Stimulated activated CD8-positive, alpha-beta memory T cell treated with anti-CD3 and anti-CD28 coated beads, Interleukin-15, amount 100 ng/mL, for 1 hour (primary cell): Measurements from ENCODE around the gene AQP1.
A peak's percentile ranks its signal among the peaks of the same experiment; 100 is the strongest.

Source experiments
- DNase-seq: peaks from one replicate; pipeline ENCODE4 v3.0.0-alpha.2; 2020; ENCODE audit warnings: low read depth

The AQP1 gene

DNA sequence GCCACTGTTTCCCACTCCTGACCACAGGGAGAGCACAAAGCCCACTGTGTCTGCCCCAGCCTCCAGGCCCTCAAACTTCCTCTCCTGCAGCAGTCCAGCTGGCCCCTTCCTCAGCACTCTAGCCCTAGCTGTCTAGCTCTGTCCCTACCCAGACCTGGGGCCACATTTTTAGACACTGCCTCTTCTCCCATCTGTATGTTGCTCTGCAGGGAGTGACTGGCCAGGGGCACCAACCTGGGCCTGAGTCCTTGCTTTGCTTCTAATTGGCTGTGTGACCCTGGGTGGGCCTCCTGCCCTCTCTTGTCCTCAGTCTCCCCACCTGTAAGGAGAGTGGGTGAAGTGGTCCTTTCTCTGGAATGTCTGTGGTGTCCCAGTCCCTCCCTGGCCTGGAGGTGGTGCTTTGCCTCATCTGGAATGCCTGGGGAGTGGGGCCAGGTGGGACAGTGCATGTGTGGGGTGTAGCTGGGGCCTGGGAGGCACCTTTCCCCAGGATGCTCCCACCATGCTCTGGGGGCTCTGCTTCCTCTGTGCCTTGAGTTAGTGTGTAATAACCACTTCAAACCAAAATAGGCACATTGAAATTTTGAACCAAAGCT, 25.1 kb downstream of the AQP1 start:
- no peak for DNase-seq

DNA sequence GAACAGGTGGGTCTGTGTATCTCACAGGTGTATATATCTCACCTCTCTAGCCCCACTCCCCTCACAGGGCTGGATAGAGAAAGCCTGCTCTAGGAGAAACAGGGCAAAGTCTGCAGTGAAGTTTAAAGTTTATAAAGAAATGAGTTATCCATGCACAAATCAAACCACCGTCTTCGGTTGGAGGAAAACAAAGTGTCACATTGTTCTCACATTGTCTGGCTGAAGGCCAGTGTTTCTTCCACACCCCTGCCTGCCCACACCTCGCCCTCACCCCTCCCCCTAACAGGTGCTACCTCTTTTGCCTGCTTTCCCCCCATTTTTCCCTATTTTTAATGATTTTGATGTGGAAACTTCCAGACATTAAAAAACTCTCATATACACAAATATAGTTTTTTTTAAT, 25.8 kb downstream of the AQP1 start:
- no peak for DNase-seq

DNA sequence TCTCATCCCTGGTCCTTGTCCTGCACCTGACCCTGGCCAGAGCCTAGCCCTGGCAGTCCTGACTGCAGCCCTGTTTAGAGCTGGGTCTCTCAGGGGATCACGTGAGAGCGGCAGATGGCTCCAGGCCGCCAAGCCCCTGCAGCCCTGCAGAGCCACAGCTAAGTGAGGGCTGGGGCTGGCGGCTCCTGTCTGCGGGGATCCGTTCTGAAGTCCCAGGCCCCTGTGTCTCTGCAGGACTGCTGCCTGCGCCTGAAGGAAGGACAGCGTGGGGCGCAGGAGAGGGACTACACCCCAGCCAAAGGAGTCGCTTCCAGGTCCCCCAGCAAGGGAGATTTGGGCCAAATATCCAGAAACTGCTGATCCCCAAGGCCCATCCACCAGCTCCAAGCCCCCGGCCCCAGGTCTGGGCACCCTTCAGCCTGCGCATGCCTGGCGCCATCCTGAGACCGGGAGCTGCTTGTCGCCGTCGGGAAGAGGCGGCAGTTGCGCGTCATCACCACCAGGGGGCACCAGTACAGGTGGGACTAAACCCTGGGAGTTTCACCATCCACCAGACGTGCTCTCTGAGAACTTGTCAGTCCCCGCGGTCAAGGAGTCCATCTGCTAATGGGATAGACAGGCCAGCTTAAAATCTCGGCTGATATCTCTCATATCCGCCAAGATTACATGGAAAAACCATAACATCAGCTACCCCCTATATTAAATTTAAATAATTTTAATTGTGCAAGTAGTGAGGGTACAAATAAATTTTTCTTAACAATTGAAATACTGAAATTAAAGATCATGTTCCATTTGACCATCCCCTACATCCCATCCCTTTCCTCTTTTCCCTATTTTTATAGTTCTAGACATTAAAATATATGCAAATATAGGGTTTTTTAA, 27.0 kb downstream of the AQP1 start:
- DNase-seq, result peak; percentile 21

DNA sequence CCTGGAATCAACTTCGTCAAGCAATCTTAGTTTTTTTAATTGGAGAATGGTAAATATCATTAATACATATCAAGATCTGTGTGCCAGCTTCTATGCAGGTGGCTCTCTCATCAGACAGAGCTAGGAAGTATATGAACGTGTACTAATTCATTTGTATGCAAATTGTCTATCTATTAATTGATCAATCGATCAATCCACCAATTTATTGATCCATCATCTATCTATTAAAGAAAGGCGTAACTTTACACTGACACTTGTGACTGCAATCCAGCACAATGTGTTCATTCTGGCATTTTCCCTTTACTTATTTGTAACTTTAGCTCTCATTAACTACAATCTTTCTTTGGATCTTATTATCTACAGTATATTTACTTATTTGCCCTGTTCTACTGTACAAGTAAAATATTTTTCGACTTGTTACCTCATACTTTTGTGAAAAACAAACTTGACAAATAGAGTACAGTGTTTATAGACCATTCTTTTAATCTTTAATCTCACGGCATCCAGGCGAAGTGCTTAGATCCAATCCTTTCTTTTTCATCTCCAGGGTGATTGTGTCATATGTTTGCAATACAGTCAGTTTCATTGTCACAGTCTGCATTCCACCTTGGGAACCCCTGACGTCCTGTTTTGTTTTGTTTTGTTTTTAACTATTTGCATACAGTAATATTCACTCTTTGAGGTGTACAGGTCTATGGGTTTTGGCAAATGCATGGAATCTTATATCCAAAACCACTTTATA, 30.1 kb downstream of the AQP1 start:
- no peak for DNase-seq

DNA sequence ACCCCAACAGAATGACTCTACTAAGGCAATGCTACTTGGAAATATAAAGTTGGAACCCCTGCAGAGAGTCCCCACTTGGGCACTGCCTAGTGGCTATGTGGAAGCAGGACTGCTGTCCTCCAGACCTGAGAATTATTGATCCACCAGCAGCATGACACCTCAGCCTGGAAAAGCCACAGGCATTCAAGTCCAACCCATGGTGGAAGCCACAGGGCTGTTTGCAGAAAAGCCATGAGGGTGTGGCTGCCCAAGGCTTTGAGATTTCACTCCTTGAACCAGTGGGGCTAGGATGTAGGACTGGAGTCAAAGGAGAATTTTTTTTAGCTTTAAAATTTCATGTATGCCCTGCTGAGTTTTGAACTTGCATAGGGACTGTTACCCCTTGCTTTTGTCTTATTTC, 38.5 kb downstream of the AQP1 start:
- no peak for DNase-seq

DNA sequence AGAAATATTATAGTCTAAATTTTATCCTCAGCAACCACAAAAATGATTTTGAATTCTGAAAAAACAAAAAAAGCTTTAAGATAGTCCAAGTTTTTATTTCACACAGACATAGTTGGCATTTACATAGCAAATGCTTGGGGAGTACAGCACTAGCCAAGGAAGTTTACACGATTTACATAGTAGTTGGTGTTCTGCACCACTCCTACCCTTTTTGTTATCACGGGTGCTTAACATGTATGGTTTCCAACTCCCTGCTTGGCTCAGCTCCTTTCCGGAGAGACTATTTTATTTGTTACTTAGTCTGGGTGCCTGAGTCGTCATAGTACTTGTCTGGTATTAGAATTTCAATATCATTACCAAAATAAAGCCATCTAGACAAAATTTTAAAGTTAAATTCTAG, 43.3 kb downstream of the AQP1 start:
- DNase-seq, result no peak

DNA sequence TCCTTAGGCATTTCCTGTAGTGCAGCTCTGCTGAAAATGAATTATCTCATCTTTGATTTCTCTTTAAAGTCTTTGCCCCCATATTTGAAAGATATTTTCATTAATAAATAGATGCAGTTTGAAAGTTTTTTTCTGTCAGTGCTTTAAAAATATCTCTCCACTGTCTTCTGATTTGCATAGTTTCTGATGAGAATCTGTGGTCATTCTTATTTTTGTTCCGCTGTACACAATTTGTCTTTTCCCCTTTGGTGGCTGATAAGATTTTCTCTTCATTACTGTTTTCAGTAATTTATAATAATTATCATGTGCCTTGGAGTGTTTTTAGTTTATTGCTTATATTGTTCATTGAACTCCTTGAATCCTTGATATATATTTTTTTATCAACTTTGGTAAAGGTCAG, 45.1 kb downstream of the AQP1 start:
- no peak for DNase-seq

DNA sequence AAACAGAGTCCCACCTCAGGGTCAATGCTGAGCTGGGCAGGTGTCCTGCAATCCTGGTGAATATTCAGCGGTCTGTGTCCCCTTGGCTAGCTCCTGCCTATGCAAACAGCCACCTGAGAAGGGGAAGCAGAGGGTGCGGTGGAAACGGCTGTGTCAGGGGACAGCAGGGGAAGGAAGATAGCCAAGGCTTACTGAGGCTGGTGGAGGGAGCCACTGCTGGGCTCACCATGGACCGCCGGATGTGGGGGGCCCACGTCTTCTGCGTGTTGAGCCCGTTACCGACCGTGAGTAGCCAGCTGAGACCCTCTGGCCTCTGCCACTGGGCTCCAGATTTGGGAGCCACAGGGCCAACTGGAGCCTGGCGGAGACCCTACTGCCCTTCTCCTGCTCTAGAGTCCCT, 52.2 kb downstream of the AQP1 start, which contains the start of gene GHRHR:
Gene GHRHR, plus strand, starts transcription at position 112 of the 400 bp plus-strand sequence. Its CDS starts 116 bp downstream, at position 228.
- DNase-seq, result no peak

DNA sequence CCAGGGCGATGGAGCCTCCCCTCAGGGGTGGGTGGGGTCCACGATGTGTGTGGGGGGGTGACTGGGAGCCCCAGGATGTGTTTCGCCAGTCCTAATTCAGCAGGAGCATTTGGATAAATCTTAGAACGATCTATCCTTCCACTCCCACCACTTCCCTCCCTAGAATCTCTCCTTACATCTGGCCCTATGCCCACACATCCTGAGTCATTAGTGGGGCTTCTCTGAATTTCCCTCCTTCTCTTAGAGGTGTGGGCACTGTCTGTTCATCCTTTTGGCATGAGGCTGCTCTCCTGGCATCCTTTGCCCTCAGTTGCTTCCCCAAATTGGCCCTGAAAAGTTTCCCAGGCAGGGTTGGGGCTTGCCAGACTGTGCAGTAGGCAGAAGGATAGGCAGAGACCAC, 53.7 kb downstream of the AQP1 start:
- DNase-seq, result no peak

DNA sequence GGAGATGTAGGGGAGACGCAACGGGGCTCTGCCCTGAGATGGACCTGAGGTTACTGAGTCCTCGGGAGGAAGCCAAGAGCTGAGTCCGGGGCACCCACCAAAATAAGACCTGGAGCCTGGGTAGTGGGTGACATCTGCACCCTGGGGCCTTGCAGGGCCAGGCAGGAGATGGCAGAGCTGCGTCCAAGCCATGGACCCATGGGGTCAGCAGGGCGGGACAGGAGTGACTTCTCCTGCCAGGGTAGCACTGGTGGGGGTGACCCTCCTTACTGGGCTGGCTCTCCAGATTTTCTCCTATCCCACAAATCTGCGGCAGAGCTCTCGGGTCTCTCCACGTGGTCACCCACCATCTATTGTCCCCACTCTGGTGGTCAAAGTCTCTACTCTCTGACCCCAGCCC, 54.2 kb downstream of the AQP1 start:
- no peak for DNase-seq

DNA sequence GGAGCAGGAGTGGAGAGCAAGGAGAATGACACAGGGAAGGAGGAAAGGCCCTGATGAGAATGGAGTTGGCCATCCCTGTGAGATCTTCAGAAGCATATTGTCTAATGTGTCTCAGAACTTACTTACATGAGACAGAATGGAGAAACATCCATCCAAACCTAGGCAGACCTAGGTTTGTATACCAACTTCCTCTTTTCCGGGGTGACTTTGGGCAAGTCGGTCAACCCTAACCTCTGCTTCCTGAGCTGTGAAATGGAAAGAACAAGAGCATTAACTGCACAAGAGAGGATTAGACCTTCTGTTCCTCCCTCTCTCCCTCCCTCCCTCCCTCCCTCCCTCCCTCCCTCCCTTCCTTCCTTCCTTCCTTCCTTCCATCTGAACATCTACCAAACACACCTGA, 56.6 kb downstream of the AQP1 start:
- DNase-seq, result no peak

DNA sequence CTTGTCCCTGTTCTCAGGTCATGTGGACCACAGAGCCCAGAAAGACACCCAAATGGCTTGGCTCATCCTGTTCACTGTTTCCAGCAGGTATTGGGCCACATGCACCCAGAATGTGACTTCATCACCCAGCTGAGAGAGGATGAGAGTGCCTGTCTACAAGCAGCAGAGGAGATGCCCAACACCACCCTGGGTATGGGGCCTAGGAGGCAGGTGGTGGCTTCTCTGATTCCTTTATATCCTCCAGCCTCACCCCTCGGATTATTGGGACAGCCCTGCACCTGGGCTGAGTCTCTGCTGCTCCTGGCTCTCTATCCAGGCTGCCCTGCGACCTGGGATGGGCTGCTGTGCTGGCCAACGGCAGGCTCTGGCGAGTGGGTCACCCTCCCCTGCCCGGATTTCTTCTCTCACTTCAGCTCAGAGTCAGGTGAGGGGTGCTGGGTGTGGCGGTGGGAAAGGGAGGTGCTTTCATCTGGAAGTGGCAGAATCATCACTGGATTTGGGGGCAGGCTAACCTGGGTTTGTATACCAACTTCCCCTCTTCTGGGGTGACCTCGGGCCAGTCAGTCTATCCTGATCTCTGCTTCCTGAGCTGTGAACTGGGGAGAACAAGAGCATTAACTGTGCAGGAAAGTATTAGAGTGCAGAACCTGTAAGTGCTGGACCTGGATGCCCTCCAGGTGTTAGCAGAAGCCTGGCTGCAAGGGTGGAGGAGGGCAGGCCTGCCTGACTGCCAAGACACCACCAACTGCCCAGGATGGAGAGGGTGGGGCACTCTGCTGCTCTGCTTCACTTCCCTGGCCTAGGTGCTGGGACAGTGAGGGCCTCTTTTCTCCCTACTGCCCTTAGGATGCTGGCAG, 57.3 kb downstream of the AQP1 start:
- no peak for DNase-seq

DNA sequence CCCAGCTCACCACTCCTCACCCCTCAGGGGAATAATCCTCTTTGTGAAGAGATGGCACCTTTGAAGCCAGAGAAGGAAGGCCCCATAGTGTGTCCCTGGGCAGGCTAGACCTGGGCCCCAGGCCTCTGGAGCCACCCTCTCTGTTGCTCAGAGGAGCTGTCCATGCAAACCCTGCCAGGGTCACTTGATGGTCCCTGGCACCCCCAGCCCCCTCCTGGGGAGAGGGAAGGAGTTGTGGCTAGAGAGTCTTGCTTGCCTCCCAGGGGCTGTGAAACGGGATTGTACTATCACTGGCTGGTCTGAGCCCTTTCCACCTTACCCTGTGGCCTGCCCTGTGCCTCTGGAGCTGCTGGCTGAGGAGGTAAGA, 57.9 kb downstream of the AQP1 start:
- no peak for DNase-seq

DNA sequence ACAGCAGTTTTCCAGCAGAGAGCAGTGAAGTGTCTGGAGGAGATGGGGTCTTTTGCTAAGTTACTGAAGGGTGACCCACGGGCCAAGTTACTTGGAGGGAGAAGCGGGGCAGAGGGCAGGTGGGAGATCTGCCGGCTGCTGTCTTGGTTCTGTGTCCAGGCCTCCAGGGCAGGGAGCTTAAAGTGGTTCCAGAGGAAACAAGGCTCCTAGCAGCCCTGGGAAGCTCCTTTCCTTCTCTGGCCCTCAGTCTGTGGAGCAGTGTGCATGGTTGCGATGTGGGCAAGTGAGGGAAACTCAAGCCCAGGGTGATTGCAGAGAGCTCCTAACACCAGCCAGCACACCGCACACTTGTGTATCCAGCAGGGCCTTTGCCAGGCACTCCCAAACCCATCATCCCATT, 58.4 kb downstream of the AQP1 start:
- no peak for DNase-seq

DNA sequence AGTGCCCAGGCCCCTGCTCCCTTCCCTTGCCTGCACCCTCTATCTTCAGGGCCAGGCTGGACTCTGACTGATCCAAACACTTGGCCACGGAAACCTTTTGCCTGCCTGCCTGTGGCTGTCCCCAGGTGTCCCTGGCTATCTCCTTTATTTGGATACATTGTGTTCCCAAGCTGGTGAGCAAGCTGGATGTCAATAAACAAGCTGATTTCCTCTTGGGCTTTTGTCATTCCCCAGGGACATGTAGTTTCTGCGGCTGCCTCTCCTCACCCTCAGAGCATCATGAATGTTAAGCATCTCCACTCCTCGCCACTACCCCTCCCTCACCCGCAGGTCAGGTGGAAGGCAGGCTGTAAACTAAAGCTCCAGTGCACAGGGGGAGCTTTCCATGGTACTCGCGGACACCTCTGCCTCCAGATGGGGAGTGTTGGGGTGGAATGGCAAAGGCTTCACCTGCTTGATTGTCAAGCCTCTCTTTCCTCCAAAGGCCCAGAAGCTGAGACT, 59.0 kb downstream of the AQP1 start:
- no peak for DNase-seq

DNA sequence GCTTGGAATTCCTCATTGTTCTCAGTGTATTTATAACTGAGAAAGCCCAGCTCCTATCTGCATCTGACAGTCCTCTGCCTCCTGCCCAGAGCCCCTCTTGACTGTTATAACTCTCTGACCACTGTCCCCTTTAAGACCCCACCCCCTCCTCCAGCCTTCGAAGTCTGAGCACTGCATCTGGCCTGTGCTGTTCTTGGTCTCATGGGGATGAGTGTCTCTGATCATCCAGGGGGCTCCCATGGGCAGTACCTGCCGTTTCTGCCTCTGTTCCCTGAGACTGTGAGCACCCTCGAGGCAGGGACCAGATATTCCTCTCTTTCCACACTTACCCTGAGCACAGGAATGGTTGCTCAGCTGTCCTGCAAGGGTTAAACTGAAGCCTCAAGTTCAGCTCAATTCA, 59.8 kb downstream of the AQP1 start:
- DNase-seq, result no peak

DNA sequence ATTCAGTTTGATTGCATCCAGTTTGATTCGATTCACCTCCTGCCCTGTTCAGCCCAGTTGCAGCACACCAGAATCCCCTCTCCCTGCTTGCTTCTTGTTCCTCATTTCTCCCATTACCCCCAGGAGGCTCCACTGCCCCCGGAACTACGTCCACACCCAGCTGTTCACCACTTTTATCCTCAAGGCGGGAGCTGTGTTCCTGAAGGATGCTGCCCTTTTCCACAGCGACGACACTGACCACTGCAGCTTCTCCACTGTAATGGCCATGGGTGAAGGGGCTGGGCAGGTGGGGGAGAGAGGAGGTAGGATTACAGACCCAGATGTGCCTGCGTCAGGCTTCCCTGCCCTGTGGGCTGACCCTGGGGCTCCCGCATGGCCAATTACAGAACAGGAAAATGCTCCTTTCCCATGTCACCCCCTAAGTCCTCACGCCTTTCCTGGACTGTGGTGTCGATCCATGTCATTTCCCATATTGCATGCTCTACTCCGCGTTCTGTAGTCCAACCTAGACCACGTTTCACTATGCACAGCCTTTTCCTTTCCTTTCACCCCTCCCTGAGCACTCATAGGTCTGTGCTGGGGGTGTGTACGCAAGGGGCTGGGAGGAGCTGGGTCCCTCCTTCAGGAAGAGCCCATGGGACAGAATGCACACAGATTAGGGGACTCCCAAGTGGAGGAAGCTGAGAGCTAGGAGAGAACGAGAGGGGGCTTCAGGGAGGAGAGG, 60.3 kb downstream of the AQP1 start:
- no peak for DNase-seq

DNA sequence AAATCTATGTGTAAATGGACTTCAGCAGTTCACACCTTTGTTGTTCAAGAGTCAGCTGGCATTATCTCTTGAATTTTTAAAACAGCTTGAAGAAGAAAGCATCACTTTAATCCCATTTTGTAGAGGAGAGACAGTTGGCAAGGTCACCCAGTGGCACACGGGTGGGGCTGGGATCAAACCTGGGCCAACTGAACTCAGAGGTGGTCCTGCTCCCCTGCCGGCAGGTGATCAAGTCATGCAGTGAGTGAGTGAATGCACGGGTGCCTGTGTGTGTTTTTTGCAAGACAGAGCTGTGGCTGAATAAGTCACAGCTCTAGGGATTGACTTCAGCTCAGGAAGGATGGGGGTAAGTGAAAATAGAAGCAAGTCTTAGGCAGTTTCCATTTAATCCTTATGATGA, 61.6 kb downstream of the AQP1 start:
- DNase-seq, result no peak

DNA sequence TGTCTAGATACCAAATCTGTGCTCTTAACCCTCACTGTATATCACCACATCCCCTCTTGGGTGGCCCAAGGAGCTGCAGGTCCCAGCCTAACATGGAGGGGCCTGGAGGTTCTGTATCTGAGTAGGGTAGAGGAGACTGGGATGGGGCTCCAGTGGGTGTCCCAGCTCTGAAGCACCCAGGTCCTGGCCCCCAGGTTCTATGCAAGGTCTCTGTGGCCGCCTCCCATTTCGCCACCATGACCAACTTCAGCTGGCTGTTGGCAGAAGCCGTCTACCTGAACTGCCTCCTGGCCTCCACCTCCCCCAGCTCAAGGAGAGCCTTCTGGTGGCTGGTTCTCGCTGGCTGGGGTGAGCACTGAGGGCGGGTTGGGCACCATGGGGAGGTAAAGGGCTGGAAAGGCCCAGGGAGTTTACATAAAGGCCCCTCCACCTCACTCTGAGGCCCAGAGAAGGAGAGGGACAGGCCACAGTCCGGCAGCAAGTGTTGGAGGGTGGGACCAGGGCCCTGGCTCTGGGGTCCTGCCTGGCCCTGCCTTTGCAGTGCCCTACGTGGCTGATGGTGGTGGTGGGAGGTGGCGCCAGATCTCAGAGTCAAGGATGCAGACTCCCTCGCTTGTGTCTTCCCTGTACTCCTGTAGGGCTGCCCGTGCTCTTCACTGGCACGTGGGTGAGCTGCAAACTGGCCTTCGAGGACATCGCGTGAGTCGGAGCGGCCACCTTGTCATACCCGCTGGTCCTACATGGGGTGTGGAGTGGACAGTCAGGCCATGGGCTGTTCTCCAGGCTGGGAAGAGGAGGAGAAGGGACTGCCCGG, 62.3 kb downstream of the AQP1 start:
- DNase-seq, result no peak

DNA sequence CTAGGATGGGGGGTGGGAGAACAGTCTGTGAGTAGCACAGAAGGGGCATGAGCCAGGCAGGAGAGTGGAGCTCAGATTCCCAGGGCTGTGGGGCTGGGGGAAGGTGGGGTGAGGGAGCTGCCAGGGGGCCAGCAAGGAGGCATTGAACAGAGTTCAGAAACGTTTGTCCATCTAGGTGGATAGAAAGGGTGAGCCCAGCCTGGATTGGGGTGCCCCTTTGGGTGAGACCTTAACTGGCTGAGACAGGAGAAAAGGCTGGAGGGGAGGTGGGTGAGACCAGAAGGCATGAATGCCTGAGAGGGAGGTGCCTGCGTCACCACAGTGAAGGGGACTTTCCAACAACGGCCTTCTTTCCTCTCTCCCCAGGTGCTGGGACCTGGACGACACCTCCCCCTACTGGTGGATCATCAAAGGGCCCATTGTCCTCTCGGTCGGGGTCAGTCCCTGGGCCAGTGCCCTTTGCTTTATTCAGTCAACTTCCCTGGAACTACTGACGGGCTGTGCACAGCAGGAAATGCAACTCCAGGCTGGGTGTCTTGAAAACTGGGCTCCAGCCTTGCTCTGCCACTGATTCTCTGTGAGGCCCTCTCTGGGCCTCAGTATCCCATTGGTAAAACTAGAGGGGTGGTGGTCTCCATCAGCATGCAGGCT, 63.1 kb downstream of the AQP1 start:
- no peak for DNase-seq
